OCI-LY3 (cell line): ENCODE results near the gene SETBP1.

Source experiments
- CTCF ChIP-seq: fragments of 200-600, 300-600 bp; sonication (generic); IDR thresholded peaks from 2 replicates; pipeline ENCODE4 v1.5.1; 2014; ENCODE audit warnings: antibody characterized with exemption, low read length, low read depth
- EZH2phosphoT487 ChIP-seq: fragments of 200-600 bp; shearing (Covaris generic); IDR thresholded peaks from 2 replicates; pipeline ENCODE4 v1.6.1; 2018; ENCODE audit warnings: antibody characterized with exemption, mixed run types, low read depth

GRCh38 chr18:44699572-44700261 lies 19.0 kb downstream of the SETBP1 start:
- TF ChIP-seq CTCF: no peak
- no peak for TF ChIP-seq EZH2phosphoT487
